AG04449 (cell line): ENCODE results near the gene USH2A.
A peak's percentile ranks its signal among the peaks of the same experiment; 100 is the strongest.
"Not testable (repeated sequence)": the region's sequence is repeated elsewhere in the genome, so short reads cannot be mapped to it uniquely, and the experiment has no call there.

Experiments used
- CTCF ChIA-PET: fragments of 350-600 bp; formaldehyde crosslinking; extraction: SDS; loops from one replicate; lab custom pipeline; 2021; ENCODE audit warnings: antibody characterized with exemption; lab: Yijun Ruan, JAX
- POLR2A ChIA-PET: fragments of 400-600, 350-600 bp; formaldehyde crosslinking; extraction: SDS; loops from one replicate; lab custom pipeline; 2020; ENCODE audit warnings: antibody characterized with exemption, inconsistent platforms; lab: Yijun Ruan, JAX
- DNase-seq: peaks from one replicate; pipeline ENCODE4 v3.0.0-alpha.2; 2010; ENCODE audit warnings: low read depth, low spot score
- H3K4me3 ChIP-seq: 2 replicates; pipeline ENCODE4 v1.5.1; 2011; ENCODE audit warnings: low read depth, mild to moderate bottlenecking, control low read depth, low read length
- TF ChIP-seq, protein P1 (sequence below): IDR thresholded peaks from one replicate; pipeline ENCODE4 v1.5.1; 2011; ENCODE audit warnings: mild to moderate bottlenecking, moderate library complexity, low read length, control low read depth, inconsistent platforms; ENCODE audit not compliant: insufficient read depth; ENCODE audit errors: missing control alignments

Gene USH2A

DNA sequence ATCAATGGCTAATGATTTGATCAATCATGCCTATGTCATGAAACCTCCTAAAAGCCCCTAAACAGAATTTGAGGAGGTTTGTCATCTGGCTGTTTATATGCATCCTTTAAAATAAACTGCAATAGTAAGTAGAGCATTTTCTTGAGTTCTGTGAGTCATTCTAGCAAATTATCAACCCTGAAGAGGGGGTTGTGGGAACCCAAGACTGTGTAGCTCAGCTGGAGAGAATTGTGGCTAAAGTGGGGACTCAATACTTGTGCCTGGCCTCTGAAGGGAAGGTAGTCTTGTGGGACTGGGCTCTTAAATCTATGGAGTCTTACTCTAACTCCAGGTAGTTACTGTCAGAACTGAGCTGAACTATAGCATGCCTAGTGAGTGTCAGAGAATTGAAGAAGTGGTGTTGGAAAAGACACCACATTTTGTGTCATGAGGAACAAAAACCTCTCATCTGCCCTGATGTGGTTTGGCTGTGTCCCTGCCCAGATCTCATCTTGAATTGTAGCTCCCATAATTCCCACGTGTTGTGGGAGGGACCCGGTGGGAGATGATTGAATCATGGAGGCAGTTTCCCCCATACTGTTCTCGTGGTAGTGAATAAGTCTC is 402.4 kb downstream of the USH2A start:
- no peak for DNase-seq
- ChIA-PET CTCF (no interaction called here), POLR2A (no interaction called here)
- TF ChIP-seq, protein P1, sequence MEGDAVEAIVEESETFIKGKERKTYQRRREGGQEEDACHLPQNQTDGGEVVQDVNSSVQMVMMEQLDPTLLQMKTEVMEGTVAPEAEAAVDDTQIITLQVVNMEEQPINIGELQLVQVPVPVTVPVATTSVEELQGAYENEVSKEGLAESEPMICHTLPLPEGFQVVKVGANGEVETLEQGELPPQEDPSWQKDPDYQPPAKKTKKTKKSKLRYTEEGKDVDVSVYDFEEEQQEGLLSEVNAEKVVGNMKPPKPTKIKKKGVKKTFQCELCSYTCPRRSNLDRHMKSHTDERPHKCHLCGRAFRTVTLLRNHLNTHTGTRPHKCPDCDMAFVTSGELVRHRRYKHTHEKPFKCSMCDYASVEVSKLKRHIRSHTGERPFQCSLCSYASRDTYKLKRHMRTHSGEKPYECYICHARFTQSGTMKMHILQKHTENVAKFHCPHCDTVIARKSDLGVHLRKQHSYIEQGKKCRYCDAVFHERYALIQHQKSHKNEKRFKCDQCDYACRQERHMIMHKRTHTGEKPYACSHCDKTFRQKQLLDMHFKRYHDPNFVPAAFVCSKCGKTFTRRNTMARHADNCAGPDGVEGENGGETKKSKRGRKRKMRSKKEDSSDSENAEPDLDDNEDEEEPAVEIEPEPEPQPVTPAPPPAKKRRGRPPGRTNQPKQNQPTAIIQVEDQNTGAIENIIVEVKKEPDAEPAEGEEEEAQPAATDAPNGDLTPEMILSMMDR, result no peak
- H3K4me3 ChIP-seq, result no peak overlapping the region

DNA sequence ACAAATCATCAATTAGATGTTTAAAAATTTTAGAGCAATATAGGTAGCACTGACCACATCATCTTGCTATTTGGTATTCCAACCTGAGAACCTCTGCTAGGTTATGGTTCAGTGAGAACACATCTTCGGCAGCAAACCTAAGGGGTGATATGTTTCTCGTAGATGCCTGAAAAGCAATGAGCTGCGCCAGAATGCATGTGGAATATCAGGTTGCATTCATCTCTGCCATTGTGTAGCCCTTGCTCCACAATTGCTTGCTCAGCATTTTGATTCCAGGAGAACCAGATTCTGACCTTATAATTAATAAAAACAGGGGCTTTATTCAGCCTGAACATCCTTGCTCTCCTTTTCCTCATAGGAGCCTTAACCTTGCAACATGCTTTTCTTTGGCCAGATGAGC is 408.1 kb downstream of the USH2A start:
- TF ChIP-seq, protein P1, result no peak
- POLR2A ChIA-PET, result no interaction called here
- no peak for DNase-seq
- no peak overlapping the region for H3K4me3 ChIP-seq
- CTCF ChIA-PET, result interaction anchor here (0.8 kb wide), 1 partner anchor 21 kb away, joined by 3 read pairs; no protein-coding TSS in a partner anchor

DNA sequence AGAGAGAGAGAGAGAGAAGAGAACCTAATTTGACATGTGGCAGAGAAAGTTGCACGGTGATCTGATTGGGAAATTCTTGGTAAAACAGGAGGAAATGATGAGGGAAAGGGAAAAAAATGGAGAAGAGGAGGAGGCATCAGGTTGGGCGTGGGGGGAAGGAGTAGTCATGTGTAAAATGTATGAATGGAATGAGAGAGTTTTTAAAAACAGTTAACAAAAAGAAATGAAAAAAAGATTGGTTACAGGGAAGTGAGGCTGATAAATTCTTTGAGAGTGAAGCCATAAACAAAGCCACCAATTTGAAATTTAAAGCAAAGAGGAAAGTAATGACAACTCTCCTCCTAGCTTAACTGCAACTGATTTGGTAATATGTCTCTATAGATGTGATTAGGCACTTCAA is 409.2 kb downstream of the USH2A start:
- ChIA-PET POLR2A (no interaction called here), CTCF (no interaction called here)
- no peak overlapping the region for H3K4me3 ChIP-seq
- no peak for DNase-seq
- TF ChIP-seq, protein P1, result no peak

DNA sequence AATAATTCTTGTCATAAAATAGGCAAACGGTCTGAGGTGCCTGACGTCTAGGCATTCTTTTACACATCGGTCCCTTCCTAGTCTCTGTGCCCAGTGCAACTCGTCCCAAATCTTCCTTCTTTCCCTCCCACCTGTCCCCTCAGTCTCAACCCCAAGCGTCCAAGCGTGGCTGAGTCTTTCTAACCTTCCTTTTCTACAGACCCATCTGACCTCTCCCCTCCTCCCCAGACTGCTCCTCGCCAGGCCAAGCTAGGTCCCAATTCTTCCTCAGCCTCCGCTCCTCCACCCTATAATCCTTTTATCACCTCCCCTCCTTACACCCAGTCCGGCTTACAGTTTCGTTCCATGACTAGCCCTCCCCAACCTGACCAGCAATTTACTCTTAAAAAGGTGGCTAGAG is 413.8 kb downstream of the USH2A start:
- POLR2A ChIA-PET, DNase-seq, CTCF ChIA-PET, H3K4me3 ChIP-seq: not testable (repeated sequence)

DNA sequence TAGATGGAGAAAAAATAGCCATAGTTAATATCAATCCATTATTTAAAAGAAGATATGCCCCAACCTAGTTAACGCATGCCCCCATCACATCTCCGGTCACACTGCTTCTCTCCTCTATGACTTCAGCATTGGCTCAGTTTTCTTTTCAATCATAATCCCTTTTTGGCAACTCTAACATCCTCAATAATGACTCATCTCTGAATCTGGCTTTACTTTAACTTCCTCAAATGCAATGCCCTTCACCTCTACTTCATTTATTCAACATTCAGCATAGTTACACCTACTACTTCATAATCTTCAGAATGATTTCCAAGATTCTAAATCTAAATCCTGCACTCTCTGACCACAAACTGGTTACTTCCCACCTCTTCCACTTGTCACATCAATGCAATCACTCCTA is 417.3 kb downstream of the USH2A start:
- no peak for DNase-seq
- ChIA-PET POLR2A (no interaction called here), CTCF (no interaction called here)
- H3K4me3 ChIP-seq, result no peak overlapping the region
- TF ChIP-seq, protein P1, result no peak

DNA sequence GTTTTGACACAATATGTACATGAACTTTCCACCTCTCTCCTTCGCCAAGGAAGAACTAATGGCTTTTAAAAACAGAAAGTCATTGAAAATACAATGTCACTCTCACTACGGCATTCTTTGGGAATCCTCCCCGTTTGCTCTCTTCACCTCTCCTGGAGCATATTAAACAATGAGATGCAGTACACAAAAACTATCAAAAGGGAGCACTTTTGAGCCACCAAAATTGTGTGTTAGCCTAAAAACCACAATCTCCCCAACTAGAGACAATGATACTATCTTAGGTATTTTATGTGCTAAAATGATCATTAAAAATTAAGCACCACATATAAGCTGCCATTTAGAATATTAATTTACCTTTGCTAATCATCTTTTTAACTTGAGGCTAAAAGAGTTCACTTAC is 430.6 kb downstream of the USH2A start:
- TF ChIP-seq, protein P1, result peak; percentile 42
- ChIA-PET POLR2A (no interaction called here), CTCF (interaction anchor here (0.7 to 2.5 kb wide), 8 partner anchors 21 to 573 kb away, joined by 3 to 26 read pairs (median 4); no protein-coding TSS in a partner anchor)
- H3K4me3 ChIP-seq, result no peak overlapping the region
- no peak for DNase-seq
